Hepatic stellate cell (primary cell): ENCODE measurements around the gene CSMD2.
A peak's percentile ranks its signal among the peaks of the same experiment; 100 is the strongest.

Experiments
- DNase-seq: peaks from one replicate; pipeline ENCODE4 v3.0.0; 2011; ENCODE audit warnings: low spot score

The CSMD2 gene

DNA sequence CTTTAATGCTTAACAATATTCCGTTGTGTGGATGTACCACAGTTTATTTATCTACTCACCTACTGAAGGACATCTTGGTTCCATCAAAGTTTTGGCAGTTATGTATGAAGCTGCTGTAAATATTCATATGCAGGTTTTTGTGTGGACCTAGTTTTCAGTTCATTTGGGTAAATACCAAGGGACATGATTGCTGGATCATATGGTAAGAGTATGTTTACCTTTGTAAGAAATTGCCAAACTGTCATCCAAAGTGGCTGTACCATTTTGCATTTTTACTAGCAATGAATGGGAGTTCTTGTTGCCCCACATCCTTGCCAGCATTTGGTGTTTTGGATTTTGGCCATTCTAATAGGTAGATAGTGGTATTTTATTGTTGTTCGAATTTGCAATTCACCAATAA is 682.6 kb downstream of the CSMD2 start:
- no peak for DNase-seq

DNA sequence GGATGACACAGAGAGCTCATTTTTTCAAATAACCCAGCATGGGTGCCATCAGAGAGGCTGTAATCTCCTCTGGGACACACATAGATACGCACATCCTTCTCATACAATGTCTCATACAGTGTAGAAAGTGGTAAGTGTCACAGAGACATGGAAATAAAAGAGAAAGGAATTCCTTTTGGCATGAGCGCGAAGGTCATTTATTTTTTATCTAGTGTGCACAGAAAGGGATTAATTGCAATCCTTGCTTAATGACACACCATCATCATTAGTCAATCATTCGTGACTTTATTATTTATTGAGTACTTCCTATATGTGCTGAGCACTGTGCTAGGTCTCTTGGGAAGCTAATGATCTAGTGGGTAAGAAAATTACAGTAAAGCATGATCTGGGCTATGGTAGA is 687.6 kb downstream of the CSMD2 start:
- no peak for DNase-seq

DNA sequence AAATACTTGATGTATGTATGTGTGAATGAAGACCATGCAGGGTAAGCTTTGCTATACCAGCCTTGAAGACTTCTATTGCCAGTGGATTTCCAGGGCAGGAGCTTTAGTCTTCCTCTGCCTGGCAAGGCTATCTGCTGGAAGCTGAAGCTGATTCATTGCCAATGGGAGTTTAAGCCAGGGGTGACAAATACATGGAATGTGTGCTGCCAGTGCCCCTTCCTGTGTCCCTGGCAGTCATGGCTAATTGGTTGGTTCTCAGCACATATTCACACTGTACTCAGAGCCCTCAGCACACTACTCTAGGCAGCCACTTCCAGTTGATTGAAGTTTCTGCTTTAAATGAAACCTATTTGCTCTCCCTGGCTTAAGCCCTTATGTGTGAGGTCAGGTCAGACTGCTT is 691.1 kb downstream of the CSMD2 start:
- DNase-seq: no peak

GRCh38 chr1:33472269-33472980 is 692.6 kb downstream of the CSMD2 start, which contains the start of gene ZSCAN20:
TSS of gene ZSCAN20 (plus strand) at chr1:33472645. CDS start at chr1:33479289, 6,644 bp downstream.
- peak; percentile 92 for DNase-seq

GRCh38 chr1:33471416-33471815 is 693.6 kb downstream of the CSMD2 start:
- no peak for DNase-seq

DNA sequence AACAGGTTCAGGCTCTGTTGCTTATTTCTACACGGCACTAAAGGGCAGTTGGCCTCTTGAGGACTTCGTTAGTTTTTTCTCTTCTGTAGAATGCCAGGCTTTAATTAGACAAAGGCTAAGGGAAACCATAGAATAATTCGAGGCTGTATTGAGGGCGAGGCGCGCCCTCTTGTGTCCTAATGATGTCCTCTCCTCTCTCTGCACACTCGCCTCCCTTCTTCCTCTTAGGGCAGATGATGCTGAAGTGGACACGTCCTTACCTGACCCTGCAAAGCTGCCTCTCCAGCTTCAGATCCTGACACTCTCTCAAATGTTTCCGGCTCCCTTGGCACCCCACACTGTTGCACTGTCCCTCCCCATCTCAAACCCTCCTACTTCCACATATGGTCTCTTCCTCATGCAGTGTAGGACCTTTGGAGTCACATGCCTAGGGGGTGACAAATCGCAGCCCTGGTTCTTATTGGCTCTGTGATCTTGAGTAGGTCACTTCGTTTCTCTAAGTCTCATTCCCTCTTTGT is 694.5 kb downstream of the CSMD2 start:
- DNase-seq: peak; percentile 77

GRCh38 chr1:33469691-33470090 is 695.3 kb downstream of the CSMD2 start:
- DNase-seq: no peak

DNA sequence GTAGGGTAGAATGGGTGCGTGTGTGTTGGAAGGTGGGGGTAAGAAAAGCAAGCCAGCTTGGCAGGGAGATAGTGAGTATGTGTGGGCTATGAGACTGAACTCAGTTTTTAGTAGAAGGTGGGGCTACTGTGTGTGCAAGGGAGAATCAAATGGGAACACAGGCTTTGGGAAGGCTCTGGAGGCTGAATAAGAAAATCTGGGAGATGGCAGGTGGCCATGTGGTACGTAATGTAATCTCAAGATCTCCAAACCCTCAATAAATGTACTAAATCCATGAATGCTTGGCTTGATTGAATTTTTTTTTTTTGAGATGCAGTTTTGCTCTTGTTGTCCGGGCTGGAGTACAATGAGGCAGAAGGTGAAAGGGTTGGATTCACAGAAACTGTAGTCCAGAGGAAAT is 696.1 kb downstream of the CSMD2 start:
- no peak for DNase-seq

DNA sequence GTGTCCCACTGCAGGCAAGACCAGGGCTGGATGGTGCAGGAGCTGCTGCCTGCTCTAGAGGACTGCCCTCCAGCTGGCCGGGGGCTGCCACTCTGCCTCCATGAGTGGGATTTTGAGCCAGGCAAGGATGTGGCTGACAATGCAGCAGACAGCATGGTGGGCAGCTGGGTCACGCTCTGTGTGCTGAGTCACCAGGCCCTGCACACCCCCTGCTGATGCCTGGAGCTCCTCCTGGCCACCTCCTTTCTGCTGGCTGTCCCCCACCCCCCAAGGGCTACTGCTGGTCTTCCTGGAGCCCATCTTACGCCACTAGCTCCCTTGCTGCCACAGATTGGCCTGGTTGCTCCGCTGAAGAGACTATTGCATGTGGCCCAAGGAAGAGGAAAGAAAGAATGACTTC is 696.5 kb downstream of the CSMD2 start:
- DNase-seq: no peak

DNA sequence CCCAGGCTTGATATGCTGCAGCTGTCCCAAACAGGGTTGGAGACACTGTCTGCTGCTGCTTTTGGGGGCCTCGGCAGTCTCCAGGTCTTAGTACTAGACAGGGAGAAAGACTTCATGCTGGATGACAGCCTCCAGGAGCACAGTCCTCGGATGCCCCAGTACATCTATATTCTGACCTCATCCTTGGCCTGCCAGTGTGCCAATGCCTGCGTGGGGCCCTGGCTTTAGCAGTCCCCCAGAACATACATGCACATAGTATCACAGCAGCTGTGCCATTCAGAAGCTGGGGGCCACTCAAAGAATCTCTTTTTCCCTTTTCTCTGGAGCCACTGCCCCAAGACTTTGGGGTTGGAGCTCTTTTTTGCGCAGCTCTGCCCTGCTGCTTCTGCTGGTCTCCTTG is 697.0 kb downstream of the CSMD2 start:
- no peak for DNase-seq

DNA sequence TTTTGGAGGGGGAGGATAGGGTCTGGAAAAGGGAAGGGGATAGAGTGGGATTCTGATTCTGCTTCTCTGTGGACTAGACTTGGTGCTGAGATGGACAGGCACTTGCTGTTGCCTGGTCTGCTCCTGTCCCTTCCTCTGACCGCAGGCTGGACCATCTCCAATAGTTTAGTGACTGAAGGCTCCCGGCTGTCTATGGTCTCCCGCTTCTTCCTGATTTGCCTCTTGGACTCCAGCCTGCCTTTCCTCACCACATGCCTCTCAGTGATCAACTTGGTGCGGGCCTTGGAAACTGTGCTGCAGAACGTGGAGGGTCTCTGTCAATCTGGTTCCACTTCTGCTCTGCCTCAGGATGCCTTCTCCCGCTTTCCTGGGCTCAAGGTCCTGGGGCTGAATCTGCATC is 698.9 kb downstream of the CSMD2 start:
- DNase-seq: peak; percentile 38

DNA sequence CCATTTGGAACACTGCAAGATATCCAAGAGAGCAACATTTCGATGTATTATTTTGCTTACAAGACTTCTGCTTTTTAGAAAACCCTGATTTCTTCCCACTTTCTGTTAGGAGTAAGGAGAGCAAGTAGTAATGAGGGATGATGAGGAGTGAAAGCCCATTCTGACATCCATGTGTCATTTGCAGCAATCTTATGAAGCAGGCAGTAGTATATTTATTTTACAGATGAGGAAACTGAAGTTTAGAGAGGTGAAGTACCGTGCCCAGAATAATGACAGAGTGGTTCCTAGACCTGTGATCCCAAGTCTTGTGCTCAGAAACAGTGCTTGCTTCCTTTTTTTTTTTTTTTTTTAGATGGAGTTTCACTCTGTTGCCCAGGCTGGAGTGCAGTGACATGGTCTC is 699.7 kb downstream of the CSMD2 start:
- DNase-seq: no peak

GRCh38 chr1:33464552-33464951 is 700.5 kb downstream of the CSMD2 start:
- DNase-seq: no peak
